Panc1 (cell line): Measurements from ENCODE around the gene CRB3. TPM values are rescaled to one million over a fixed set of nuclear protein-coding genes. Genes with fewer than 3 reads are reported as not detected.

Experiments
- ATAC-seq: fragments of 200-7000 bp; cut with Tn5 transposase; 2 replicates; pipeline ENCODE4 v1.9.1; 2020; ENCODE audit warnings: mild to moderate bottlenecking, moderate library complexity
- BruUV-seq: library from RNA; stranded (reverse); fragments of 400-500 nt; replicated peaks from 2 replicates; lab custom pipeline; 2021; lab: Mats Ljungman, UMichigan
- CTCF ChIA-PET: fragments of 300-600 bp; sonication (Branson Sonifier 250); formaldehyde crosslinking; loops from one replicate; lab custom pipeline; 2022; ENCODE audit warnings: antibody characterized with exemption; lab: Charles Lee
- POLR2A ChIA-PET: fragments of 300-600 bp; sonication (Branson Sonifier 250); formaldehyde crosslinking; loops from one replicate; lab custom pipeline; 2022; ENCODE audit warnings: antibody characterized with exemption; lab: Charles Lee
- DNase-seq: peaks from one replicate; pipeline ENCODE4 v3.0.0-alpha.2; 2010; ENCODE audit warnings: low read depth, low spot score
- H3K27ac ChIP-seq: 2 replicates; pipeline ENCODE4 v1.5.1; 2011; ENCODE audit warnings: mild to moderate bottlenecking, low read length, inconsistent platforms
- H3K27me3 ChIP-seq: fragments of 200-500 bp; sonication (Bioruptor generic); 2 replicates; pipeline ENCODE4 v1.6.0; 2014; ENCODE audit warnings: low read length, inconsistent platforms; ENCODE audit not compliant: control insufficient read depth, insufficient read depth
- H3K36me3 ChIP-seq: fragments of 200-500 bp; sonication (Bioruptor generic); 2 replicates; pipeline ENCODE4 v1.5.1; 2014; ENCODE audit warnings: inconsistent platforms, mild to moderate bottlenecking, low read length, moderate library complexity; ENCODE audit not compliant: control insufficient read depth, insufficient read depth
- H3K4me1 ChIP-seq: 2 replicates; pipeline ENCODE4 v1.5.1; 2011; ENCODE audit warnings: inconsistent platforms, mild to moderate bottlenecking, low read length, moderate library complexity; ENCODE audit not compliant: control insufficient read depth, insufficient read depth
- H3K4me3 ChIP-seq, 2 experiments: 2 replicates each; pipeline ENCODE4 v1.5.1; 2011 to 2012; ENCODE audit warnings: low read depth in 2 of 2, low read length in 2 of 2, mild to moderate bottlenecking in 2 of 2, inconsistent platforms in 1 of 2, moderate library complexity in 1 of 2
- H3K9me3 ChIP-seq: fragments of 200-500 bp; sonication (Bioruptor generic); 2 replicates; pipeline ENCODE4 v1.5.1; 2014; ENCODE audit warnings: low read depth, mild to moderate bottlenecking, inconsistent platforms, low read length, moderate library complexity; ENCODE audit not compliant: control insufficient read depth, insufficient read depth
- POLR2AphosphoS5 ChIP-seq: IDR thresholded peaks from 2 replicates; pipeline ENCODE4 v1.6.1; 2012; ENCODE audit warnings: mild to moderate bottlenecking, low read depth, low read length, moderate library complexity
- SIN3A ChIP-seq: IDR thresholded peaks from 2 replicates; pipeline ENCODE4 v1.6.1; 2012; ENCODE audit warnings: low read depth, mild to moderate bottlenecking, low read length, moderate library complexity, borderline replicate concordance; ENCODE audit not compliant: insufficient read depth
- TCF7L2 ChIP-seq: IDR thresholded peaks from 2 replicates; pipeline ENCODE4 v1.6.1; 2011; ENCODE audit warnings: mild to moderate bottlenecking, low read depth, low read length, inconsistent platforms
- in situ Hi-C: cut with HindIII; loops from 2 replicates; pipeline ENCODE4 v1.10.0; 2016; ENCODE audit warnings: low sequenced_read_pairs, low pct_unique_long_range_greater_than_20kb
- intact Hi-C: fragments of 100-400 bp; cut with micrococcal nuclease; formaldehyde crosslinking; loops from one replicate; pipeline ENCODE4 v1.10.0; 2022; ENCODE audit not compliant: unreplicated experiment
- total RNA-seq: library from RNA; stranded (reverse); gene quantifications from one replicate; pipeline ENCODE4 v1.2.1, GENCODE V29; 2021; ENCODE audit not compliant: unreplicated experiment
- TF ChIP-seq, protein P1 (sequence below): fragments of 450-650 bp; IDR thresholded peaks from 2 replicates; pipeline ENCODE4 v1.5.1; 2017; ENCODE audit warnings: mild to moderate bottlenecking
- TF ChIP-seq, protein P2 (sequence below), 2 experiments: IDR thresholded peaks; 2 replicates each; pipeline ENCODE4 v1.6.1; 2011 to 2012; ENCODE audit warnings: low read depth in 2 of 2, control low read depth in 1 of 2, low read length in 1 of 2, mild to moderate bottlenecking in 1 of 2, moderate library complexity in 1 of 2; ENCODE audit not compliant: insufficient read depth in 1 of 2

Gene CRB3
- total RNA-seq, 1 experiment from 2014 or later, result 0.21 TPM

DNA sequence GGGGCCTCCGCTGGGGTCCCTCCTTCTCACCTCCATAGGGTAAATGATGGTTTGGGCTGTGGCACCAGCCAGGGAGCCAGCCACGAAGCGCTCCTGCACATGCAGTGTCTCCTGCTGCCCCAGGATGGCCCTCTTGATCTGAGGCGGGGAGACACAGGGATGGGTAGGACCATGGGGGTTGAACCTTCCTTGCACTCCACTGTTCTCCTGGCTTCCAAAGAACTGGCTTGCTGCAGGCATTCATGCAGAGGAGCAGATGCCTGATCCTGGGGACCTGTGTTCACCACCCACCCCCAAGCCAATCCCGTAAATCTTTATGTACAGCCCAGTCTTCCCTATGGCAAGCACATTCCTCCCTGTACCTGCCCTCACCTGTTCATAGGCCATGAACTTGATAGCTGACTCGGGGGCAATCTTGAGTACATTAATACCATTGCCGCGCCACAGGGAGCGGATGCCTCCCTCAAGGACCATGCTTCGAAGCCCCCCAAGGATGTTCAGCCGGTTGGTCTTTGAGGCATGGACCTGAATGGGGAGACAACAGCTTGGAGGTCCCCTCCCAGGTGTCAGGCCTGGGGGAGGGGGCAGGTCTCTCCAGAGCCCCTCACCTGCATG lies 10.0 kb upstream of the CRB3 start:
- TF ChIP-seq TCF7L2 (no peak), POLR2AphosphoS5 (no peak)
- TF ChIP-seq, protein P1, sequence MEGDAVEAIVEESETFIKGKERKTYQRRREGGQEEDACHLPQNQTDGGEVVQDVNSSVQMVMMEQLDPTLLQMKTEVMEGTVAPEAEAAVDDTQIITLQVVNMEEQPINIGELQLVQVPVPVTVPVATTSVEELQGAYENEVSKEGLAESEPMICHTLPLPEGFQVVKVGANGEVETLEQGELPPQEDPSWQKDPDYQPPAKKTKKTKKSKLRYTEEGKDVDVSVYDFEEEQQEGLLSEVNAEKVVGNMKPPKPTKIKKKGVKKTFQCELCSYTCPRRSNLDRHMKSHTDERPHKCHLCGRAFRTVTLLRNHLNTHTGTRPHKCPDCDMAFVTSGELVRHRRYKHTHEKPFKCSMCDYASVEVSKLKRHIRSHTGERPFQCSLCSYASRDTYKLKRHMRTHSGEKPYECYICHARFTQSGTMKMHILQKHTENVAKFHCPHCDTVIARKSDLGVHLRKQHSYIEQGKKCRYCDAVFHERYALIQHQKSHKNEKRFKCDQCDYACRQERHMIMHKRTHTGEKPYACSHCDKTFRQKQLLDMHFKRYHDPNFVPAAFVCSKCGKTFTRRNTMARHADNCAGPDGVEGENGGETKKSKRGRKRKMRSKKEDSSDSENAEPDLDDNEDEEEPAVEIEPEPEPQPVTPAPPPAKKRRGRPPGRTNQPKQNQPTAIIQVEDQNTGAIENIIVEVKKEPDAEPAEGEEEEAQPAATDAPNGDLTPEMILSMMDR, result no peak
- TF ChIP-seq, protein P2, sequence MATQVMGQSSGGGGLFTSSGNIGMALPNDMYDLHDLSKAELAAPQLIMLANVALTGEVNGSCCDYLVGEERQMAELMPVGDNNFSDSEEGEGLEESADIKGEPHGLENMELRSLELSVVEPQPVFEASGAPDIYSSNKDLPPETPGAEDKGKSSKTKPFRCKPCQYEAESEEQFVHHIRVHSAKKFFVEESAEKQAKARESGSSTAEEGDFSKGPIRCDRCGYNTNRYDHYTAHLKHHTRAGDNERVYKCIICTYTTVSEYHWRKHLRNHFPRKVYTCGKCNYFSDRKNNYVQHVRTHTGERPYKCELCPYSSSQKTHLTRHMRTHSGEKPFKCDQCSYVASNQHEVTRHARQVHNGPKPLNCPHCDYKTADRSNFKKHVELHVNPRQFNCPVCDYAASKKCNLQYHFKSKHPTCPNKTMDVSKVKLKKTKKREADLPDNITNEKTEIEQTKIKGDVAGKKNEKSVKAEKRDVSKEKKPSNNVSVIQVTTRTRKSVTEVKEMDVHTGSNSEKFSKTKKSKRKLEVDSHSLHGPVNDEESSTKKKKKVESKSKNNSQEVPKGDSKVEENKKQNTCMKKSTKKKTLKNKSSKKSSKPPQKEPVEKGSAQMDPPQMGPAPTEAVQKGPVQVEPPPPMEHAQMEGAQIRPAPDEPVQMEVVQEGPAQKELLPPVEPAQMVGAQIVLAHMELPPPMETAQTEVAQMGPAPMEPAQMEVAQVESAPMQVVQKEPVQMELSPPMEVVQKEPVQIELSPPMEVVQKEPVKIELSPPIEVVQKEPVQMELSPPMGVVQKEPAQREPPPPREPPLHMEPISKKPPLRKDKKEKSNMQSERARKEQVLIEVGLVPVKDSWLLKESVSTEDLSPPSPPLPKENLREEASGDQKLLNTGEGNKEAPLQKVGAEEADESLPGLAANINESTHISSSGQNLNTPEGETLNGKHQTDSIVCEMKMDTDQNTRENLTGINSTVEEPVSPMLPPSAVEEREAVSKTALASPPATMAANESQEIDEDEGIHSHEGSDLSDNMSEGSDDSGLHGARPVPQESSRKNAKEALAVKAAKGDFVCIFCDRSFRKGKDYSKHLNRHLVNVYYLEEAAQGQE (IDR thresholded peaks at IDR 0.05; ENCODE audit: insufficient read depth in 1 of 2, low read depth in 2 of 2, low read length in 1 of 2), result no peak
- peaks cover 4% of the 10 kb centered on the region; the same call in 1 of the 2 replicates for H3K36me3 ChIP-seq
- ATAC-seq, result no peak
- no peak overlapping the region for H3K4me3 ChIP-seq
- H3K27me3 ChIP-seq, result no peaks in the 10 kb centered on the region
- intact Hi-C loops (no loop called here), in situ Hi-C loops (no loop called here)
- no peak overlapping the region for H3K27ac ChIP-seq
- ChIA-PET CTCF (no interaction called here), POLR2A (no interaction called here)
- no peaks in the 10 kb centered on the region for H3K4me1 ChIP-seq
- no peaks in the 10 kb centered on the region for H3K9me3 ChIP-seq
- DNase-seq, result no peak
- no TSS peak for BruUV-seq

DNA sequence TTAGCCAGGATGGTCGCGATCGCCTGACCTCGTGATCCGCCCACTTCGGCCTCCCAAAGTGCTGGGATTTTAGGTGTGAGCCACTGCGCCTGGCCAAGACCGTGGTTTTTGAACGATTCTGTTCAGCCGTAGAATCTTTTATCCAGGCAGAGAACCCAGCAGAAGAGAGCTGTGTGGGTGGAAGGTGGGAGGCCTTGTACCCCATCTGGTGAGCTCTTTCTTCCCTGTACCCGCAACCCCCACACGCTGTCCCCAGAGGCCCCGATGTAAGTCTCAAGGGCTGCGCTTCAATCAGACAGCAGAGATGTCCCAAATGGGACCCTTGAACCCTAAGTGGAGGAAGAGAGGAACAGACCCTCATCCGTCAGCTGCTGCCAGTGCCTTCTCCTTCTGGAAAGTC lies 8.1 kb upstream of the CRB3 start:
- CTCF ChIA-PET, result no interaction called here
- POLR2A ChIA-PET, result no interaction called here
- in situ Hi-C loops, result no loop called here

More for the DNA sequence above, 8.1 kb upstream of the CRB3 start:
- TF ChIP-seq POLR2AphosphoS5 (no peak), TCF7L2 (no peak), SIN3A (no peak)
- TF ChIP-seq, protein P1, result no peak
- TF ChIP-seq, protein P2 (IDR thresholded peaks at IDR 0.05; ENCODE audit: insufficient read depth in 1 of 2, low read depth in 2 of 2, low read length in 1 of 2), result no peak
- Histone ChIP-seq H3K4me1 (no peaks in the 10 kb centered on the region), H3K36me3 (peaks cover 4% of the 10 kb centered on the region; the same call in 1 of the 2 replicates), H3K9me3 (no peaks in the 10 kb centered on the region), H3K27me3 (no peaks in the 10 kb centered on the region), H3K27ac (no peak overlapping the region), H3K4me3 (no peak overlapping the region)
- BruUV-seq, result no TSS peak
- intact Hi-C loops, result no loop called here
- DNase-seq, result no peak
- no peak for ATAC-seq
